A549 treated with GW870086 at 1 μM for 4 hours (cell line): ENCODE results near the gene TMEM33. TPM values are rescaled to one million over a fixed set of nuclear protein-coding genes. Genes with fewer than 3 reads are reported as not detected.

ENCODE experiments used
- total RNA-seq: library from RNA; stranded (reverse); fragments of 200-300 nt; extraction: Qiagen RNA extraction; gene quantifications from 5 replicates; pipeline ENCODE4 v1.2.3, GENCODE V29; 2022; ENCODE audit warnings: low read depth

Gene TMEM33, protein sequence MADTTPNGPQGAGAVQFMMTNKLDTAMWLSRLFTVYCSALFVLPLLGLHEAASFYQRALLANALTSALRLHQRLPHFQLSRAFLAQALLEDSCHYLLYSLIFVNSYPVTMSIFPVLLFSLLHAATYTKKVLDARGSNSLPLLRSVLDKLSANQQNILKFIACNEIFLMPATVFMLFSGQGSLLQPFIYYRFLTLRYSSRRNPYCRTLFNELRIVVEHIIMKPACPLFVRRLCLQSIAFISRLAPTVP
- 34.1 to 51.5 TPM (median 46.7 TPM) in 5 replicates for total RNA-seq

DNA sequence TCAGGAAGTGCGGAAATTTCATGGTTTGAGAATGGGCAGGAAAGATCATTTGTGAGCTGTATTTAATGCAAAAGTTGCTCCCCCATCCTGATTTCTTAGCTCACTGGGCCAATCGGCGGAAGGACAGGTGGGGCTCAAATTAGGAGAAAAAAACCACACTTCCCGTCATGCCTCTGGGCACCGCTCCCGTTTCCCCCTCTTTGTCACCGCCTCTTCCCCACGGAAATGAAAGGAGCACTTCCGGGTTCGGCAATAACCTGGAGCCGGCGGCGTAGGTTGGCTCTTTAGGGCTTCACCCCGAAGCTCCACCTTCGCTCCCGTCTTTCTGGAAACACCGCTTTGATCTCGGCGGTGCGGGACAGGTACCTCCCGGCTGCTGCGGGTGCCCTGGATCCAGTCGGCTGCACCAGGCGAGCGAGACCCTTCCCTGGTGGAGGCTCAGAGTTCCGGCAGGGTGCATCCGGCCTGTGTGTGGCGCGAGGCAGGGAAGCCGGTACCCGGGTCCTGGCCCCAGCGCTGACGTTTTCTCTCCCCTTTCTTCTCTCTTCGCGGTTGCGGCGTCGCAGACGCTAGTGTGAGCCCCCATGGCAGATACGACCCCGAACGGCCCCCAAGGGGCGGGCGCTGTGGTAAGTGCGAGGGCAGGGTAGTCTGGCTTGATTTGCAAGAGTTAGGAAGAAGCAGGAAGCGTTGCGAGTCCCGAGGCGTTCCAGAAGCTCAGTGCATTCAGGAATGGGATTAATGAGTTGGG, at the start of gene TMEM33:
Gene TMEM33 (plus strand): TSS at position 529 of the 751 bp plus-strand sequence. CDS start 56 bp downstream, at position 585.

DNA sequence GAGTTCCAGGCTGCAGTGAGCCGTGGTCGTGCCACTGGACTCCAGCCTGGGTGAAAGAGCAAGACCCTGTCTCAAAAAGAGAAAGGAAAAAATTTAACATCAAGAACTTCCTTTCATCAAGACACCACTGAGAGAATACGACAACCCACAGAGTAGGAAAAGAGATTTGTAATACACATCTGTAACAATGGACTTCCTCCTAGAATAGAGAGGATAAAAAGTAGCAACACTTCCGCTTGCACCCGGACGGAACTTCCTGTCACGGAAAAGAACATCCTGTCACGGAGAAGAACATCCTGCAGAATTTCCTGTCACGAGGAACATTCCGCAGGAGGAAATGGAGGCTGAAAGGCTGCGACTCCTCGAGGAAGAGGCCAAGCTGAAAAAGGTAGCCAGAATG, 46.2 kb downstream of the TMEM33 start, which contains the start of gene DCAF4L1:
Gene DCAF4L1 (plus strand): TSS at position 301 of the 400 bp plus-strand sequence. CDS start 37 bp downstream, at position 338.

DNA sequence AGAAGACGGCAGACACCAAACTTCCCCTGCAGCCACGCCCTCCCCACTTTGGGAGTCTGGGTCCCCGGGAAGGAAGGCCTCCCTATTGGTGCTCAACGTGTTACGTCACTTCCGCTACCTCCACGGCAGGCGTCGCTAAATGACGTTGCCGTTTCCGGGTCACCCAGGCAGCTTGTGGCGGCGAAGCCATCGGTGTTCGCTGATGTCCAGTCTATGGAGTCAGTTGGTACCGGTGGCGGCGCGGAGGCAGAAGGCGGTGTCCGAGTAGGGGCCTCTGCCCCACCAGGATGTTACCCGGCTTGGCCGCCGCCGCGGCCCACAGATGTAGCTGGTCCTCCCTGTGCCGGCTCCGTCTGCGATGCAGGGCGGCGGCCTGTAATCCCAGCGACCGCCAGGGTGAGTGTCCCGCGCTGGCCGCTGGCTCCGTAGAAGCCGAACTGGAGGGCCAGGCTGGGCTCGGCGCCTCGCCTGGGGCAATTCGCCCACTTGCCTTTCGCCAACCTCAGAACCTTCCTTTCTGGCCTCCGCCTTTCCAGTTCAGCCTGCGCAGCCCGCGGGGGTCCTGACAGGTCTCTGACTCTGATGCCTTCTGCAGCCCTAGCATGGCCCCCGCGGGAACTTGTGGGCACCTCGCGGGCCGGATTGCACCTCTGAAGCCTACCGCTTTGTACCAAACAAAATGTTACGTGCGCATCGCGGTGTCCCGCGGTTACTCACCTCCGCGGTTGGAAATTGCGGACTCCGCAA, 55.3 kb downstream of the TMEM33 start, which contains the start of gene SLC30A9:
Gene SLC30A9 (plus strand): TSS at position 166 of the 747 bp plus-strand sequence. CDS start 122 bp downstream, at position 288.

Other genes with a start within 250 kb of the TMEM33 start
- gene PHOX2B, start 186.7 kb upstream of the TMEM33 start, total RNA-seq = 0.05 TPM in 1 of 5 replicates, not detected in the others
- gene DCAF4L1, start 46.3 kb downstream of the TMEM33 start, total RNA-seq = 0.11 to 0.15 TPM (median 0.13 TPM) in 5 replicates
- 21.5 to 32.2 TPM (median 28.2 TPM) in 5 replicates for gene SLC30A9, start 55.1 kb downstream of the TMEM33 start, total RNA-seq
- 0.01 TPM in 1 of 5 replicates, not detected in the others for gene BEND4, start 217.2 kb downstream of the TMEM33 start, total RNA-seq